GM12873 (cell line): ENCODE data around the gene FABP3.

ENCODE experiments used
- CTCF ChIP-seq: IDR thresholded peaks from 2 replicates; pipeline ENCODE4 v1.5.1; 2012; ENCODE audit warnings: low read depth, mild to moderate bottlenecking, moderate library complexity, low read length, control low read depth; ENCODE audit not compliant: insufficient read depth; ENCODE audit errors: missing control alignments

FABP3 gene

GRCh38 chr1:31326461-31326860, 46.4 kb downstream of the FABP3 start:
- TF ChIP-seq CTCF: no peak

GRCh38 chr1:31324992-31325391, 47.9 kb downstream of the FABP3 start:
- no peak for TF ChIP-seq CTCF

GRCh38 chr1:31324093-31324492, 48.8 kb downstream of the FABP3 start:
- TF ChIP-seq CTCF: no peak

GRCh38 chr1:31318146-31318545, 54.7 kb downstream of the FABP3 start:
- TF ChIP-seq CTCF: no peak

- TF ChIP-seq CTCF: no peak
Measured at GRCh38 chr1:31315902-31316301, 57.0 kb downstream of the FABP3 start.
